ENCODE data around the gene MADD.

- no peak for TF ChIP-seq CTCF (IDR thresholded peaks at IDR 0.05; ENCODE audit: insufficient read depth, low read length)
- no peak for TF ChIP-seq POLR2AphosphoS5 (IDR thresholded peaks at IDR 0.05; ENCODE audit: low read depth)
- TF ChIP-seq GABPA (IDR thresholded peaks at IDR 0.05; ENCODE audit: low read depth) = no peak
- TF ChIP-seq REST (IDR thresholded peaks at IDR 0.05; ENCODE audit: insufficient replicate concordance, low read depth) = no peak
Measured at GRCh38 chr11:47247502-47247901, 22.4 kb upstream of the MADD start.
